AML-193 (cell line): Measurements from ENCODE around the gene NFKBIA.
"Not testable (repeated sequence)": the region's sequence is repeated elsewhere in the genome, so short reads cannot be mapped to it uniquely, and the experiment has no call there.

ENCODE experiments used
- DNase-seq, 2 experiments: peaks; one replicate each; lab custom pipeline; 2025; lab: John Stamatoyannopoulos, UW

NFKBIA gene, protein sequence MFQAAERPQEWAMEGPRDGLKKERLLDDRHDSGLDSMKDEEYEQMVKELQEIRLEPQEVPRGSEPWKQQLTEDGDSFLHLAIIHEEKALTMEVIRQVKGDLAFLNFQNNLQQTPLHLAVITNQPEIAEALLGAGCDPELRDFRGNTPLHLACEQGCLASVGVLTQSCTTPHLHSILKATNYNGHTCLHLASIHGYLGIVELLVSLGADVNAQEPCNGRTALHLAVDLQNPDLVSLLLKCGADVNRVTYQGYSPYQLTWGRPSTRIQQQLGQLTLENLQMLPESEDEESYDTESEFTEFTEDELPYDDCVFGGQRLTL

DNA sequence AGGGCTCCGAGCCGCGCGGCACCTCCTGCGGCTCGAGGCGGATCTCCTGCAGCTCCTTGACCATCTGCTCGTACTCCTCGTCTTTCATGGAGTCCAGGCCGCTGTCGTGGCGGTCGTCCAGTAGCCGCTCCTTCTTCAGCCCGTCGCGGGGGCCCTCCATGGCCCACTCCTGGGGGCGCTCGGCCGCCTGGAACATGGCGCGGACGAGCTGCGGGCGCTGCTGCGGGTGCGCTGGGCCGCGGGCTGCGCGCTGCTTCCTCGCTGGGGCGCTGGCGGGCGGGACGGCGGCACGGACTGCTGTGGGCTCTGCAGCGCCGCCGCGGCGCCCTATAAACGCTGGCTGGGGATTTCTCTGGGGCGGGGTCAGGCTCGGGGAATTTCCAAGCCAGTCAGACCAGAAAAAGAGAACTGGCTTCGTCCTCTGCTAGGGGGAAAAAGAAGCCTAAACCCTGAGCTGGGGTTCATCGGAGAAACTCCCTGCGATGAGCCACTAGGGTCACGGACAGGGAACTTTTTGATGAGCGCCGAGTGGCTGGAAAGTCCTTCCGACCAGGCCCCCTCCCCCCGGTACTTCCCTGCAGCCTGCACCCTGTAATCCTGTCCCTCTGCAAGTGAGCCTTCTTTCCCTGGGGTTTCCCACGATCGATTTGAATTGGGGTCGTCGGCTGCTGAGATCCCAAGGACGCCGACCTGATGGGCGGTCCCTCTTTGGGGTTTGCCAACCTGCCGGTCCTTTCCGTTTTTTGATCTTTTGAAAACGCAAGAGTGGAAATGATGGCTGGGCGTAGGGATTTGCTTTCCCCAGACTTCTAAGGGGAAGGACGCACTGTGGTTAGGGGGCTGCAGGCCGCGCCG lies at the start of gene NFKBIA:
Gene NFKBIA (minus strand): TSS at position 301 of the 855 bp plus-strand sequence. CDS start 105 bp downstream, at position 196.
- peak; percentile 88 to 91 for DNase-seq

DNA sequence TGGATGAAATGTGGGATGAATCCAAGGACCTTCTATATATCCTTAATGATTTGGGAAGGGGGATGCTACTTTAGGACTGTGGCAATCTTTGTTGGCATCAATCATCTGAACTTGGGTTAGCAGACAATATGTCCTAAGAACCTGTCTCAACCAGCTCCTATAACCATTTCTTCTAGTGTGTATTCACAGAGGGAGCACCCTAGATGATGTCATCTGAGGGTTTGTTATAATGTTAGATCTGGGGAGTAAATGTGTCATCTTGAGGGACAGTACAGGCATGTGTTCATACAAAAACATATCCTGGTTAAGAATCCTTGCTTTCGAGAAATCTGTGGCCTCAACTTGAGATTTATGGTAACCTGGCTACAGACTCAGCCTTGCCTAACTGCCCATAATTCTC lies 41.9 kb upstream of the NFKBIA start:
- DNase-seq, result no peak

DNA sequence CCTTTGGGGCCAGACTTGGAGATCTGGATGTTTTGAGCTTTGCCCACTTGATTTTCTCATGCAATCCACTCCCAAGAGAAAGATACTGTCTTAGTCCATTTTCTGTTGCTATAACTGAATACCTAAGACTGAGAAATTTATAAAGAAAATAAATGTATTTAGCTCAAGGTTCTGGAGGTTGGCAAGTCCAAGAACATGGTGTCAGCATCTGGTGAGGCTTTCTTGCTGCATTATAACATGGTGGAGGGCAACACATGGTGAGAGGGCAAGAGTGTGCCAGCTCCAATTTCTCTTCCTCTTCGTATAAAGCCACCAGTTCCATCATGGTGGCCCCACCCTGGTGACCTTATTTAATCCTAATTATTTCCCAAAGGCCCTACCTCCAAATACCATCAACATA lies 39.6 kb upstream of the NFKBIA start:
- DNase-seq, result no peak

DNA sequence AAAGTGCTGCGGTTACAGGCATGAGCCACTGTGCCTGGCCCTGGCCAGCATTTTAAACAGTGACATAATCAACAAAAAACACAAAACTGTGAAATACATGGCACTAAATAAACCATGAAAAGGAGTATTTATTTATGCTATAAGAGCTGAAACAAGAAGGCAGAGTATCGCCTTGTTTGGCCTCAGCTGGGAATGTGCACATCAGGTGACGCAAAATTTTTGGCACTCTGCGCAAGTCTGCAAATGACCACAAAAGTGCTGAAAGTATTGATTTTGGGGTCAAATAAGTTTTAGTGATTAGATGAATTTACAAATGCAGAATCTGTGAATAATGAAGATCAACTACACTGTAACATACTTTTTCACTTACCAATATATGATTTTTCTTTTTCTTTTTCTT lies 36.6 kb upstream of the NFKBIA start:
- no peak for DNase-seq

DNA sequence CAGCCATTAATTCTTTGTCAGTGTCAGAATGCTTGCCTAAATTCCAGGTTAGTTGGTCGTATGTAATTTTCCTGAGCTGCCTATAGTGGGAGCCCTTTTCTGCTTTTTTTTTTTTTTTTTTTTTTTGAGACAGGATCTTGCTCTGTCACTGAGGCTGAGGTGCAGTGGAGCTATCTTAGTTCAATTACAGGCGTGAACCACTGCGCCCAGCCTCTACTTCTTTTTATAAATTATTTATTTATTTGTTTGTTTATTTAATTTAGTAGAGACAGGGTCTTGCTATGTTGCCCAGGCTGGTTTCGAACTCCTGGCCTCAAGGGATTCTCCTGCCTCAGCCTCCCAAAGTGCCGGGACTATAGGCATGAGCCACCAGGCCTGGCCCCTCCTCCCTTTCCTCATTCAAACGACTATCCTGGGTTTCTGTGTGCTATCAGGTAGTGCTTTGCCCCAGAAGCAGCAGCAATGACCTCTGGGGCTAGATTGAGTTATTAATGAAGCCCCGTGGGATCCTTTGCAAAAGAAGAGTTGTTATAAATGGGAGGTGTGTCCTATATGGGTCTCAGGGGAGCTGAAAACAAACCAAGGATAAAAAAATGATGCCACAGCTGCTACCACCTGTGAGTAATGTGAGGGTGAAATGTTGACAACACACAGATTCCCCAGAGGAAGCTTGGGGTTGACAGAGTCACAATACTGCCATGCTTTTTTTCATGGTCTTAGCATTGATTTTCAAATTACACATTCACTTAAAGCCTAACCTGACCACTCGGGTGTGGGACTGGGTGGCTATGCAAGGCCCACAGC lies 34.6 kb upstream of the NFKBIA start:
- peak in 1 of 2 experiments; percentile 23 for DNase-seq

DNA sequence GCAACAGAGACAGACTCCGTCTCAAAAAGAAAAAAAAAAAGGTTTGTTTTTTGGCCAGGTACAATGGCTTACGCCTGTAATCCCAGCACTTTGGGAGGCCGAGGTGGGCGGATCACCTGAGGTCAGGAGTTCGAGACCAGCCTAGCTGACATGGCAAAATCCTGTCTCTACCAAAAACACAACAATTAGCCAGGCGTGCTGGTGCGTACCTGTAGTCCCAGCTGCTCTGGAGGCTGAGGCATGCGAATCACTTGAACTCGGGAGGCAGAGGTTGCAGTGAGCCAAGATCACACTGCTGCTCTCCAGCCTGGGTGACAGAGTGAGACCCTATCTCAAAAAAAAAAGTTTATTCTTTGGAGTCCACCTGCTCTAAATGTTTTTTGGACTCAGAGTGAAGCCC lies 33.9 kb upstream of the NFKBIA start:
- not testable (repeated sequence) for DNase-seq

DNA sequence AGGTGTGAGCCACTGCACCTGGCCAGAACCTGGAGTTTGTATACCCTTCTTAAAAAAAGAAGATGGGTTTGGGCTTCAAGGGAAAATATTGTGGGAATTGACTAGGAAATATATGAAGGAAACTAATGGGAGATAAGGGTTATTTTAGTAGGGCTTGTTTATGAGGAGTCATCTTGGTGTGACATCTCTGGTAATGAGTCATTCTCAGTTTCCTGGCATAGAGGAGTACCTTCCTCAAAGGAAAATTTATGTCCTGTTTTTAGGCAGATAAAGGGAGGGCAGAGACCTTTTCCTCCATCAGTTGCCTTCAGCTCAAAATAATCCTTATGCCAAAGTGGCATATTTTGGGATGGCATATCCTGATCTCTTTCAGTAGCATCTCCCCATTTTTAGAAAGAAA lies 30.6 kb upstream of the NFKBIA start:
- no peak for DNase-seq

DNA sequence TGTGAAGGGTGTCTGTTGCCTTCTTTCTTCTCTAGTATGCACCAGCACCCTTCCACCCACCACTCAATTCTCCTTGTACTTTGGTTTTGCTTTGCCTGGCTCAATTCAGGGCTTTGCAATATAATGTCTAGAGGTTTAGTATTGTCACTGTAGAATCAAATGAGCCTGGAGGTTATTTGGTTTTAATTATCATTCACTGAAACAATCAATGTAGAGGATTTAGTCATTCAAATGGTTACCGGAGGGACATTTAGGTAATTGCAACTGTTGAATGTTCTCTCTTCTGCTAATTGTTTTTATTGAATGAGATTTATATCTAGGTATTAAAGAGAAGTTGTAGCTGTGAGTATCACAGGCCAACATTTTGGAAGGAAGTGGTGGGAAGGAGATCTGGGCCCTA lies 29.3 kb upstream of the NFKBIA start:
- no peak for DNase-seq

DNA sequence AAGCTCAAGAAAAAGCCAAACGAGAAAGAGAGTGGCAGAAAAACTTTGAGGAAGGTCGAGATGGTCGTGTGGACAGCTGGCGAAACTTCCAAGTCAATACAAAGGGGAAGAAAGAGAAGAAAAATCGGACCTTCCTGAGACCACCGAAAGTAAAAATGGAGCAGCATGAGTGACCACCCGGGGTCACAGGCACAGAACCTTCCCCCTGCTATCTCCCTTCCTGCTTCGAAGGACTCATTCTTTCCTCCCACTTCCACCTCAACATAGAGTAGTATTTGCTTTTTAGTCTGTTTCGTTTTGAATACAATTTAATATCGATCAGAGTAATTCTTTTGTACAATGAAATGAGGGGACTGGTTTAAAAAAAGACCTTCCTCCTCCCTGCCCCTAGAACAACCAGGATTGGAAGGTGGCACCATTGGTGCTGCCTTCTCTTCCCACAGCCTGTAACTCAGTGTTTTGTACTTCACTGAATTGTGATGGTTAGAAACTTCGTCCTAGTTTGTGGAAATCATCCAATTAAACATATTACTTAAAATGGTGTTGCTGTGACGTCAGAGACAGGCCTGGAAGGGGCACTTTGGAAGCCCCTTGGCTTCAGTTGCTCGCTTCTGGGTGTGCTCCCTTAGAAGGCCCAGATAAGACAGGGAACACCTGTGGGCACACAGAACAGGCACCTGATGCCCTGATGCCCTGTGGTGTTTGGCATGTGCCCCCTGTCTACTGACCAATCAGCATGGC lies 26.1 kb upstream of the NFKBIA start:
- DNase-seq, result no peak

DNA sequence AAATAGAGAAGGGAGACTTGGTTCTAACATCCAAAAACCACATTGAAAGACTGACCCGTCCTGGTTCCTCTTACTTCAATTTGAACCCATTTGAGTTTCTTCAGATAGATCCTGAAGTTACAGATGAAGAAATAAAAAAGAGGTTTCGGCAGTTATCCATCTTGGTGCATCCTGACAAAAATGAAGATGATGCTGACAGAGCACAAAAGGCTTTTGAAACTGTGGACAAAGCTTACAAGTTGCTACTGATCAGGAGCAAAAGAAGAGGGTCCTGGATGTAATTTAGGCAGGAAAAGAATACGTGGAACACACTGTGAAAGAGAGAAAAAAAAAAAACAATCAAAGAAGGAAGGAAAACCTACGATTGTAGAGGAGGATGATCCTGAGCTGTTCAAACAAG lies 25.4 kb upstream of the NFKBIA start:
- no peak for DNase-seq

DNA sequence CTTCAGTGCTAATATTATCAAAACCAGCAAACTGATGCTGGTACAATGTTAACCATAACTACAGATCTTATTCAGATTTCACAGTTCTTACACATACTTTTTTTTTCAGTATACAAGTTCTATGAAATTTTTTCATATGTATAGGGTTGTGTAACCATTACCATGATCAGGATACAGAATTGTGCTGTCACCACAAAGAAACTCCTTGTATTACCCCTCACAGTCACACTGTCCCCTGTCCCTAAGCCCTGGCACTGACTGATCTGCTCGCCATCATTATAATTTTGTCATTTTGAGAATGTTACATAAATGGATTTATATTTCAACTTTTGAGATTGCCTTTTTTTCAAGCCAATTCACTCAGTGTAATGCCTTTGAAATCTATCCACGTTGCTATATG lies 21.3 kb upstream of the NFKBIA start:
- DNase-seq, result no peak

DNA sequence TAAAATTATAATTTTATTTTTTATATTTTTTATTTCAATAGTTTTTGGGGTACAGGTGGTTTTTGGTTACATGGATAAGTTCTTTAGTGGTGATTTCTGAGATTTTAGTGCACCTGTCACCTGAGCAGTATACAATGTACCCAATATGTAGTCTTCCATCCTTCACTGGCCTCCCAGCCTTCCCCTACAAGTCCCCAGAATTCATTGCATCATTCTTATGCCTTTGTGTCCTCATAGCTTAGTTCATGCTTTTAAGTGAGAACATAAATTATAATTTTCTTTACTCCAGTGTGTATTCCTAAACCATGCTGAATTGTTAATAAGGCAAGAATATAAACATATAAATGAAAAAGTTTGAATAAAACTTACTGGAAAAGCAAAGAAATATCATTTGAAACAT lies 19.1 kb upstream of the NFKBIA start:
- DNase-seq, result no peak

DNA sequence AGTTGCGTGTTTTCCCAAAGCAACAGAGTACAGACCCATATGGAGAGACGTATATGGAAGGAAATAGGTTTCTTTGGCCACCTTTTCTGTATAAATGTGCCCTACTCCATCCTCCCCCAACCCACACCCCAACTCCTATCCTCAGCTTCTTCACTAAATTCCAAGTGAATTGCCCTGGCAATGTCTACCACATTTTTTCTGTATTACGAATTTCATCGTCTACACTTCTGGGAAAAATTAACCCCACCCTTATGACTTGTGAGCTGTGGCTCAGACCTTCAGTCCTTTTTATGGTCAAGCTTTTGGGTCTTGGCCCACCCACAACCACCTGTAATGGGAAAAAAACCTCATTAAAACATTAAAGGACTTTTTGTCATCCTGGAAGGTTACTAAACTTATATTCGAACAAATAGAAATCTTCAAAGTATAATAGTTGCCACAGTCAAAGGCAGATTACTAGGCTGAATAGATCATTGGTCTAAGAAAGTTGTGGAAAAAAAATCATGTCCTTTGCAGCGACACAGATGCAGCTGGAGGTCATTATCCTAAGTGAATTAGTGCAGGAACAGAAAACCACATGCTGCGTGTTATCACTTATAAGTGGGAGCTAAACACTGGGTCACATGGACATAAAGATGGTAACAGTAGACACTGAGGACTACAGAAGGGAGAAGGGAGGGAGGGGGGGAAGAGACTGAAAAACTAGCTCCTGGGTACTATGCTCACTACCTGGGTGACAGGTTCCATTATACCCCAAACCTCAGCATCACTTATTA lies 15.7 kb upstream of the NFKBIA start:
- DNase-seq, result no peak

DNA sequence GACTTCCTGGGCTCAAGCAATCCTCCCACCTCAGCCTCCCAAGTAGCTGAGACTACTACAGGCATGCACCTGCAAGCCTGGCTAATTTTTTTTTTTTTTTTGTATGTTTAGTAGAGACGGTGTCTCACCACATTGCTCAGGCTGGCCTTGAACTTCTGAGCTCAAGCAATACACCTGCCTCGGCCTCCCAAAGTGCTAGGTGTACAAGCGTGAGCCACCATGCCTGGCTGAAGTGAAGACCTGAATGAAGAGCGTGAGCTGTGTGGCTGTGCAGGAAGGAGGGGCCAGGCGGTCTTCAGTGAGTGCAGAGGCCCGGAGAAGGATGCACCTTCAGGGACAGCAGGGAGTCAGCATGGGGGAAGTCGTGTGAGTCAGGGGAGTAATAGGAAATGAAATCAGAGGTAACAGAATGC lies 14.9 kb upstream of the NFKBIA start:
- no peak for DNase-seq

DNA sequence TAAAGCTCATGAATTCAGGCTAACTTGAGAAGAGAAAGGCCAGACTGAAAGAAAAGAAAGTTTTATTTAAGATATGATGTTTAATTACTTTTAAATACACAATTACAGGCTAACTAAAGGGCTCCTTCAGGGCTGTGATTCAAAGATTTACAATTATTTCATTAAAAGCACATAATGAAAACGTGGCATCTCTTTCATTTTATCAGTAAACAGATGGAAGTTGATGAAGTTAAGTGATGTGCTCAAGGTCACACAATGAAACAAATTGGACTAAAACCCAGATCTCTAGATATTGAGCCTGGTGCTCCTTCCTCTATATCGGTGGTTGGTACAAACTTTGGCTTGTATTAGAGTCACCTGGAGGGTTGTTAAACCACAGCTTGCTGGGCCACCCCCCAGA lies 13.5 kb upstream of the NFKBIA start:
- no peak for DNase-seq

DNA sequence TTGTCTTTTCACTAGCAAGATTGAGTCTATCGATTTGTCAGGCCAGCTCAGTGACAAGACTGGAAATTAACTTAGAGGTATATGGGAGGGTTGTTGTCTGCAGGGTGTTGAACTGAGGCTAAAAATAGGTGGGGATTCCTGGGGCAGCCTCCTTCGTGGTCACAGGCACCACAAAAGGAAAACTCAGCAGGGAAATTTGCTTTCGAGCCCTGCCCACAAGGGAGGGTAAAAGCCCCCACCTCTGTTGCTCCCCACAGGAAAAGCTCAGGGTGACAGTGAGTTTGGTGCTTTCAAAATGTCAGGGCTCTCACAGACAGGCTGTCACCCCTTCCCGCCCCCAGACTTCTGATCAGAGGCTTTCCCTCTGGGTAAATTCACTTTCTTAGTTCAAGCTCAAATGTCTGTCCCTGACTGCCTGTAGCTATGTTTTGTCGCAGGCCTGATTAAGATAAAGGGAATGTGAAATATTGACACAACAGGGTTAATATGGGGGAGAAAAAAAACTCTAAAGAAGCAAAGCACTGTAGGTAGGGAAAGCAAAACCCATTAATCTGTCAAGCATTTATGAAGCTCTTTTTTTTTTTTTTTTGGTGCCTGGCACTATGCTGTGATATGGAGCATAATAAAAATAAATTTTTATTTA lies 11.7 kb upstream of the NFKBIA start:
- DNase-seq, result no peak

DNA sequence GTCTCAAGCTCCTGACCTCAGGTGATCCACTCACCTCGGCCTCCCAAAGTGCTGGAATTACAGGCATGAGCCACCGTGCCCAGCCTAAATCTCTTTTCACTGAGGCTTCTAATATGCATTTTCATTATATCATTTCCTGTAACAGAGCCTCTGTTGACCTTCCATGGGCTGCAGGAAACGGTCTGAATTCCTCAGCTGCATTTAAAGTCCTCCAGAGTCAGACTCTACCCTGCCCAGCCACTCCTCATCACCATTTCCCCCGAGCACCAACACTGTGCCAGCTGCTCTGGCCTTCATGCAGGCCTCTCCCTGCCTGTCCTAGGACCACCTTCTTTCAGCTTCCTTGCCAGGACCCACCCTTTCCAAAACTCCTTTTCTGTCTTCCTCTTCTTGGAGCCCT lies 9.8 kb upstream of the NFKBIA start:
- no peak for DNase-seq

DNA sequence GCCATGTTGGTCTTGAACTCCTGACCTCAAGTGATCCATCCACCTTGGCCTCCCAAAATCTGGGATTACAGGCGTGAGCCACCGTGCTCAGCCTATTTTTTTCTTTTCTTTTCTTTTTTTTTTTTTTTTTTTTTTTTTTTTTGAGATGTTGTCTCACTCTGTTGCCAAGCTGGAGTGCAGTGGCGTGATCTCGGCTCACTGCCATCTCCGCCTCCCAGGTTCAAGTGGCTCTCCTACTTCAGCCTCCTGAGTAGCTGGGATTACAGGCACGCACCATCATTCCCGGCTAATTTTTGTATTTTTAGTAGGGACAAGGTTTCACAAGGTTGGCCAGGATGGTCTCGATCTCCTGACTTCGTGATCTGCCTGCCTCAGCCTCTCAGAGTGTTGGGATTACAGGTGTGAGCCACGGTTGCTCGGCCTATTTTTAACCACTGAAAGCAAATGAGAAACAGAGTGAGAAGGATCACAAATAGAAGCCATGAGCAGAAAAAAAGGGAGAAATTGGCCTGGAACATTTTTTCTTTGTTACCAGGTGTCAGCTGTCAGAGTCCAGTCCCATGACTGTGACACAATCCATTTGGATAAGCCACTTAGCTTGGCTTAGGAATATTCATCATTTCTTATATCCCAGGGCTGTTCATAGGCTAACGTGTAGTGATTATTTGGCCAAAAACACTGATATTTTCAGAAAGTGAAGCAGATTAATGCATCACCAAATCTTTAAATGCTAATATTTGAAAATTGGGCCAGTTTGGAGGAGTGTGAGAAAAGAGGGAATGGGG lies 7.9 kb upstream of the NFKBIA start:
- DNase-seq, result no peak

DNA sequence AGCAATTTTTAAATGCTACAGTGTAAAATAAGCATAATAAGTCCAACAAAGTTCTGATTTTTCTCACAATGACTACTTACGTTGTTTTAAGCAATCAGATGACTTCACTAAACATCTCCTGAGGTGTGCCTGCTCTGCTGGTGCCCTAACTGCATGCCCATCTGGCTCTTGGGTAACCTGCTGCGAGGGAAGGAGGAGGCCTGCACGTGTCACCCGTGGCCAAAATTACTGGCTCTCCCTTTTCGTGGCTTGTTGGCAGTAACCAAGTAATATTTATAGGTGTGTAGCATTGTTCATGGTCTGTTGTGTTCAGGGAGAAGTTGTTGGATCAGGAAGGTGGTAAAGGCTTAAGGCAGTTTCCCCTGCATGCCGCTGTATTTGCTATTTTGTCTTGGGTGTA lies 6.3 kb upstream of the NFKBIA start:
- no peak for DNase-seq

DNA sequence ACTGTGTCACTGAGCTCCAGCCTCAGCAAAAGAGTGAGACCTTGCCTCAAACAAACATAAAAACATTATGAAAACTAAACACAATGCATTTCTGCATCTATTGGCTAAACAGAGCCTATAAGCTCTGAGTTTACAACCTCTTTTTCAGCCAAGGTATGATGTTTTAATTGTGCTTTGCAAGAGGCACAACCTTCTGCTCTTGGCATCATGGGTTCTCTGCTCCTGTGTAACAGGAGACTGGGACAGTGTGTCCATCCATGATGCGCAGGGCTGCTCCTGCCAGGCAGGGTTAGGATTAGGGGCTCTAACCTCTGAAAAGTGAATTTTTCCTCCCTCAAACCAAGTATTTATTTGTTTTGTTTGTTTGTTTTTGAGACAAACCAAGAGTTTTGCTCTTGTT lies 5.0 kb upstream of the NFKBIA start:
- DNase-seq, result no peak
